Testis (tissue), 3 donors: Measurements from ENCODE around the gene F5. TPM values are rescaled to one million over a fixed set of nuclear protein-coding genes. Genes with fewer than 3 reads are reported as not detected.

Experiments used
- DNase-seq: peaks from one replicate; pipeline ENCODE4 v3.0.0-alpha.2; 2019
- H3K27ac ChIP-seq, 2 donors: fragments of 200-600 bp; sonication (generic); one replicate each; pipeline ENCODE4 v1.5.1; 2019
- H3K27me3 ChIP-seq: fragments of 200-600 bp; sonication (generic); one replicate; pipeline ENCODE4 v1.5.1; 2019
- H3K36me3 ChIP-seq: fragments of 200-600 bp; sonication (generic); one replicate; pipeline ENCODE4 v1.5.1; 2017; ENCODE audit warnings: low read depth; ENCODE audit errors: missing control alignments
- H3K4me1 ChIP-seq: fragments of 200-600 bp; sonication (generic); one replicate; pipeline ENCODE4 v1.5.1; 2019
- H3K4me3 ChIP-seq, 2 donors: fragments of 200-600 bp; sonication (generic); one replicate each; pipeline ENCODE4 v1.5.1; 2017 to 2019
- H3K9me3 ChIP-seq: fragments of 200-600 bp; sonication (generic); one replicate; pipeline ENCODE4 v1.5.1; 2017
- POLR2A ChIP-seq: fragments of 450-650 bp; IDR thresholded peaks from one replicate; pipeline ENCODE4 v1.6.1; 2017; ENCODE audit warnings: antibody characterized with exemption, mild to moderate bottlenecking, moderate library complexity
- whole genome bisulfite sequencing, 2 donors: methylation state at CpG; one replicate each; pipeline ENCODE4 v1.1.5; 2018; 5-methylcytosine and 5-hydroxymethylcytosine counted together
- intact Hi-C: fragments of 100-400 bp; cut with DNase I; formaldehyde crosslinking; loops from one replicate; pipeline ENCODE4 v1.15.1; 2023; ENCODE audit warnings: low total_unique reads
- polyA plus RNA-seq: library from polyadenylated mRNA; stranded (reverse); fragments of 350-450 nt; fragmentation: Illumina TruSeq; extraction: RNeasy Lipid Tissue Mini Kit (QIAGEN cat#74804); gene quantifications from one replicate; pipeline ENCODE4 v1.2.3, GENCODE V29; 2014; ENCODE audit warnings: low read depth, low replicate concordance; ENCODE audit not compliant: insufficient read depth
- total RNA-seq, 2 donors: library from RNA; depleted of rRNA; stranded (reverse); fragments of >200 nt; gene quantifications; one replicate each; pipeline ENCODE4 v1.2.3, GENCODE V29; 2016
- TF ChIP-seq, protein P1 (sequence below), 3 experiments: fragments of 450-650 bp in 2 of 3; fragments of 200-600 bp in 1 of 3; sonication (generic) in 1 of 3; IDR thresholded peaks; one replicate each; pipeline ENCODE4 v1.5.1; 2016 to 2019; ENCODE audit warnings: antibody characterized with exemption in 3 of 3, mild to moderate bottlenecking in 2 of 3, moderate library complexity in 1 of 3

Gene F5
- total and polyA plus RNA-seq, 3 donors from 2014 or later, result 0.63 to 5.2 (median 2.0) TPM

DNA sequence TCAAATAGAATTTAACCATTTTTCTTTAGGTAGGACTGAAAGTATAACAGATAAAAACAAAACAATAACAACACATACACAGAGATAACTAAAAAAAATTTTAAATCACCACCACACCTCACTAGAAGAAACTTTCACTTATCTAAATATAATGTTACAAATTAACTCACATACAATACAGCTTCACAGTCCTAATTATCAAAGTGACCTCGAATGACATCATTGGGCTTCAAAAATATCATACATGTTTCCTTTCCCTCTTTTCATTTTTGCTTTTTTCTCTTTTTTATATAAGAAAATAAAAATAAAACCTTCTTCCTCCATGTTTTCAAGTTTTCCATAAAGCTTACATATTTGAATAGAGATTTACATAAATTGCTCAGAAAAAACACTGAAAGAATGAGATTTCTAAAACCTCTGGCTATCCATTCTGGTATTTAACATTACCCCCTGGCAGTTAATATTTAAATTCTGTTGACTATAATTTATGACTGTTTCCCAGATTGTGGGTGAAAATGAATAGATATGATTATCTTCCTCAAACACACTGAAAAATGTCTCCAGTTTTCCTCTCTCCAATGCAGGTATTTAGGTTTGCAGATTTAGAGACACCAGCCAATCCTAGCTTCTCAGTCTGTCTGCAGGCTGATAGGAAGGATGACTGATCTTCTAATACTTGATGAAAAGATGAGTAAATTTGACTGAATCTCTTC is 60.0 kb downstream of the F5 start:
- Histone ChIP-seq H3K27me3 (no peaks in the 10 kb centered on the region), H3K27ac (peak overlapping the region in 1 of 2 donors; percentile 43), H3K9me3 (no peaks in the 10 kb centered on the region), H3K36me3 (no peaks in the 10 kb centered on the region), H3K4me3 (no peak overlapping the region), H3K4me1 (peaks cover 4% of the 10 kb centered on the region)
- no peak for DNase-seq
- intact Hi-C loops, result no loop called here
- no peak for TF ChIP-seq POLR2A
- TF ChIP-seq, protein P1, sequence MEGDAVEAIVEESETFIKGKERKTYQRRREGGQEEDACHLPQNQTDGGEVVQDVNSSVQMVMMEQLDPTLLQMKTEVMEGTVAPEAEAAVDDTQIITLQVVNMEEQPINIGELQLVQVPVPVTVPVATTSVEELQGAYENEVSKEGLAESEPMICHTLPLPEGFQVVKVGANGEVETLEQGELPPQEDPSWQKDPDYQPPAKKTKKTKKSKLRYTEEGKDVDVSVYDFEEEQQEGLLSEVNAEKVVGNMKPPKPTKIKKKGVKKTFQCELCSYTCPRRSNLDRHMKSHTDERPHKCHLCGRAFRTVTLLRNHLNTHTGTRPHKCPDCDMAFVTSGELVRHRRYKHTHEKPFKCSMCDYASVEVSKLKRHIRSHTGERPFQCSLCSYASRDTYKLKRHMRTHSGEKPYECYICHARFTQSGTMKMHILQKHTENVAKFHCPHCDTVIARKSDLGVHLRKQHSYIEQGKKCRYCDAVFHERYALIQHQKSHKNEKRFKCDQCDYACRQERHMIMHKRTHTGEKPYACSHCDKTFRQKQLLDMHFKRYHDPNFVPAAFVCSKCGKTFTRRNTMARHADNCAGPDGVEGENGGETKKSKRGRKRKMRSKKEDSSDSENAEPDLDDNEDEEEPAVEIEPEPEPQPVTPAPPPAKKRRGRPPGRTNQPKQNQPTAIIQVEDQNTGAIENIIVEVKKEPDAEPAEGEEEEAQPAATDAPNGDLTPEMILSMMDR (IDR thresholded peaks at IDR 0.05), result no peak
- 67 to 76% methylated on average over 1 of the region's 1 CpG for WGBS, 2 donors

DNA sequence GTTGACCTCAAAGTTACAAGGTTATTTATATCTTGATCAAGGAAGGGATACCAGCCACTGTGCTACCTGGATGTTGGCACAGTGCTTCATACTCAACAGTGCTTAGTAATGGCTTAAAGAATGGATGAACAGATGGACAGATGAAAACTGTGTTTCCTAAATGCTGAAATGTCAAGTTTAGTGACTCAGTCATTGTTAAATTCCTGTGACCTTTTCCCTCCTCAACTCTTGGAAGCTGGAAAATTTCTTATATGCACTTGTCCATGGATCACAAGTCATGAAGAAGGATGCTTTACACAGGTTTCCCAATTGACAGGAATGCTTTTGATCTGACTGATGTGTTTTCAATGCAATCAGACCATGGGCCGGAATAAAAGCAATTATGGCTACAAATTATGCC is 60.9 kb downstream of the F5 start:
- H3K27ac ChIP-seq, result peak overlapping the region in 1 of 2 donors; percentile 27
- intact Hi-C loops, result no loop called here
- H3K36me3 ChIP-seq, result no peaks in the 10 kb centered on the region
- 51 to 68% methylated on average over 1 of the region's 1 CpG for WGBS, 2 donors
- no peaks in the 10 kb centered on the region for H3K27me3 ChIP-seq
- H3K4me3 ChIP-seq, result no peak overlapping the region
- no peaks in the 10 kb centered on the region for H3K9me3 ChIP-seq
- peaks cover 4% of the 10 kb centered on the region for H3K4me1 ChIP-seq
- no peak for DNase-seq
- TF ChIP-seq, protein P1 (IDR thresholded peaks at IDR 0.05), result no peak
- TF ChIP-seq POLR2A, result no peak

DNA sequence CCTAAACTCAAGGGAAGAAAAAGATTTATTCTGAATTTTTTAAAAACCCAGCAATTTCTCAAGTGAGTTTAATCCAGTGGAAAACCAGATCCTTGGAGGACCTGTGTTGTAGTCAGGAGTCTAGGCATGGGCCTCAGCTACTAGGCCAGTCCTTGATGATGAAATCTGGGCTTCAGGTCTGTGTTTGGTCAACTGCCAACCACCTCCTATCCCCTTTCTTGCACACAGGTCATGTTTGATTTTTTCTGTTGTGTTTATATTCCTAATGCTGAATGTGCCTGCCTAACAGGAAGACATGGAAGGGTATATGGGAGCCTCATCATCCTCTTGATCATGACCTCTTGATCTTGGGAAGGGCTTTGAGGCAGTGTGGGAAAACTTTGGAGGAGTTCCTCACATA is 62.4 kb downstream of the F5 start:
- H3K27ac ChIP-seq, result no peak overlapping the region
- H3K36me3 ChIP-seq, result no peaks in the 10 kb centered on the region
- no peak for DNase-seq
- no peak overlapping the region for H3K4me3 ChIP-seq
- TF ChIP-seq, protein P1 (IDR thresholded peaks at IDR 0.05), result no peak
- no peaks in the 10 kb centered on the region for H3K27me3 ChIP-seq
- H3K9me3 ChIP-seq, result no peaks in the 10 kb centered on the region
- H3K4me1 ChIP-seq, result peaks cover under 1% of the 10 kb centered on the region
- intact Hi-C loops, result no loop called here

DNA sequence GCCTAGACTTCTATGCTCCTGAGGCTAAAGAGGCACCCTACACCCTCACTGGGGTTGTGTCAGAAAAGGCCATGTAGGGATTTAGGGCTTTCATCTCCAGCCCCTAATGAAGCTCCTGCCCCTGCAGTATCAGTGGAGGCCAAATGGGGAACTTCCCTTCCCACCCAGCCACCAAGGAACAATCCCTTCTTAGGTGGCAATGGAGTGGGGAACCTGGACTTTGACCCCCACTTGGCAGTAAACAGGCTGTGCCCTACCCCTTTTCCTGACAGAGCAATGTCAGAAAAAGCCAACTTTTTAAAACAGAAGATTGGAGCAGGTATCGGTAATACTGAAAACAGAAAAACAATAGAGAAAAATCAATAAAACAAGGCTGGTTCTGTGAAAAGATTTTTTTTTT is 65.1 kb downstream of the F5 start:
- Histone ChIP-seq H3K27ac (no peak overlapping the region), H3K36me3 (no peaks in the 10 kb centered on the region), H3K27me3 (no peaks in the 10 kb centered on the region), H3K9me3 (no peaks in the 10 kb centered on the region), H3K4me1 (no peaks in the 10 kb centered on the region), H3K4me3 (no peak overlapping the region)
- no peak for TF ChIP-seq POLR2A
- TF ChIP-seq, protein P1 (IDR thresholded peaks at IDR 0.05), result no peak
- DNase-seq, result no peak
- intact Hi-C loops, result no loop called here
- 100% methylated on average over 1 of the region's 1 CpG for WGBS, 2 donors

DNA sequence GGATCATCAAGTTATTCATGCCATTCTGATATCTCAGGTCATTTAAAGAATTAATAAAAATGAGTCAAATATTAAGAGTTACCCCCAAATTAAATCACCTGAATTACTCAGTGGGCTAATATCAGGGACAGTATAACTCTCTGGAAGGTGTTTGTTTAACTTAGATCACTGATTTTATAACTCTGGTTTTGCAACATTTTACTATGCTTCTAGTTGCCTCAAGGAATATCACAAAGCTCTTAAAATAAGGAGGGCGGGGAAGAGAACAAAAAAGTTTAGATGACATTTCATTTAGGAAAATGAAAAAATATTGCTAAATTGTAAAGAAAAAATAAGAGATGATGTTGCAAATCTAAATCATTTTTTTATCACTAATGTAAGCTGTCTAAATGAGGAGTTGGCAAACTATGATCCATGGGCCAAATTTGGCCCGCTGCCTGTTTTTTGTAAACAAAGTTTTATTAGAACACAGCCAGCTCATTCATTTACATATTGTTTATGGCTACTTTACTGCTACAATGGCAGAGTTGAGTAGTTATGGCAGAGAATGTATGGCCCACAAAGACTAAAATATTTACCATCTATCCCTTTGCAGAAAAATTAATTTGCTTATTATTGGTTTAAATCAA is 68.6 kb downstream of the F5 start:
- H3K4me1 ChIP-seq, result no peaks in the 10 kb centered on the region
- no peak for DNase-seq
- no peak for TF ChIP-seq POLR2A
- TF ChIP-seq, protein P1 (IDR thresholded peaks at IDR 0.05), result no peak
- no peak overlapping the region for H3K27ac ChIP-seq
- no peaks in the 10 kb centered on the region for H3K9me3 ChIP-seq
- no peak overlapping the region for H3K4me3 ChIP-seq
- intact Hi-C loops, result no loop called here
- no peaks in the 10 kb centered on the region for H3K27me3 ChIP-seq
- no peaks in the 10 kb centered on the region for H3K36me3 ChIP-seq
- 94 to 95% methylated on average over 2 of the region's 2 CpGs for WGBS, 2 donors
